ENCODE measurements around the gene YTHDF1.

DNA sequence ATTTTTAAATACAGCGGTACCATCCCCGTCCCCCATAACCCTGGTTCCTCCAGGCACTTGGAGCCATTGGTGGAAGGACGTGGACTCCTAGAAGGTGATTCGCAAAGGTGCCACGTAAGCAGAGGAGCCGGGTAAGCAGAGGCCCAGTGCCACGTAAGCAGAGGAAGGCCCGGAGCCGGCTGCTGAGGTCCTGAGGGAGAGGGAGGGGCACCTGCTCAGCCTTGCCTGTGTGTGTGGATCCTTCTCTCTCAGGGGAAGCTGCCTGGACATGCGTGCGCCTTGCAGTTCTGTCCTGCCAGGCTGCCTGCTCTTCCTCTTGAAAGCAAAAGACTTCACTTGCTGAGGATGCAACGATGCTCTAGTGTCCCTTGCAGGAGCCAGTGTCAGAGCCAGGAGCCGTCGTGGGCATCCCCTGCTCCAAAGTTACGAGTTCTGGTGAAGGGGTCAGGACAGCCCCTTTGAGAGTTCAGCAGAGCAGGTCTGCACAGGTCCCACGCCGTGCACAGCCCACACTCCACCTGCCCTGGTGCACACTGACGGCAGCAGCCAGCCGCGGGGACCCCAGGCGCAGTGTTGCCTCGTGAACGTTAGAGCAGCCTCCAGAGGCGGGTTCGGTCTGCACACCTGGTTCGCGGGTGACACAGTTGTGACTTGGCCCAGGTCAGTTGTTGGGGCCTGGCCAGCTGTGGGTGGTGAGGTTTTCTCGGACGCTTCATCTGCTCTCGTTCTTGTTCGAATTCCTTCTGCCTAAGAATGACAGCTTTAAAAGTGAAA, 40.2 kb upstream of the YTHDF1 start:
- TF ChIP-seq, protein P1, sequence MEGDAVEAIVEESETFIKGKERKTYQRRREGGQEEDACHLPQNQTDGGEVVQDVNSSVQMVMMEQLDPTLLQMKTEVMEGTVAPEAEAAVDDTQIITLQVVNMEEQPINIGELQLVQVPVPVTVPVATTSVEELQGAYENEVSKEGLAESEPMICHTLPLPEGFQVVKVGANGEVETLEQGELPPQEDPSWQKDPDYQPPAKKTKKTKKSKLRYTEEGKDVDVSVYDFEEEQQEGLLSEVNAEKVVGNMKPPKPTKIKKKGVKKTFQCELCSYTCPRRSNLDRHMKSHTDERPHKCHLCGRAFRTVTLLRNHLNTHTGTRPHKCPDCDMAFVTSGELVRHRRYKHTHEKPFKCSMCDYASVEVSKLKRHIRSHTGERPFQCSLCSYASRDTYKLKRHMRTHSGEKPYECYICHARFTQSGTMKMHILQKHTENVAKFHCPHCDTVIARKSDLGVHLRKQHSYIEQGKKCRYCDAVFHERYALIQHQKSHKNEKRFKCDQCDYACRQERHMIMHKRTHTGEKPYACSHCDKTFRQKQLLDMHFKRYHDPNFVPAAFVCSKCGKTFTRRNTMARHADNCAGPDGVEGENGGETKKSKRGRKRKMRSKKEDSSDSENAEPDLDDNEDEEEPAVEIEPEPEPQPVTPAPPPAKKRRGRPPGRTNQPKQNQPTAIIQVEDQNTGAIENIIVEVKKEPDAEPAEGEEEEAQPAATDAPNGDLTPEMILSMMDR (IDR thresholded peaks at IDR 0.05): no peak
- TF ChIP-seq POLR2A (IDR thresholded peaks at IDR 0.05): no peak

All from vagina (tissue), 2 donors.